Nucleus accumbens (tissue), 56 donors: ENCODE data around the gene PML.

Experiments used
- DNase-seq, 56 donors: peaks; one replicate each; lab custom pipeline; 2025; lab: John Stamatoyannopoulos, UW

The PML gene

DNA sequence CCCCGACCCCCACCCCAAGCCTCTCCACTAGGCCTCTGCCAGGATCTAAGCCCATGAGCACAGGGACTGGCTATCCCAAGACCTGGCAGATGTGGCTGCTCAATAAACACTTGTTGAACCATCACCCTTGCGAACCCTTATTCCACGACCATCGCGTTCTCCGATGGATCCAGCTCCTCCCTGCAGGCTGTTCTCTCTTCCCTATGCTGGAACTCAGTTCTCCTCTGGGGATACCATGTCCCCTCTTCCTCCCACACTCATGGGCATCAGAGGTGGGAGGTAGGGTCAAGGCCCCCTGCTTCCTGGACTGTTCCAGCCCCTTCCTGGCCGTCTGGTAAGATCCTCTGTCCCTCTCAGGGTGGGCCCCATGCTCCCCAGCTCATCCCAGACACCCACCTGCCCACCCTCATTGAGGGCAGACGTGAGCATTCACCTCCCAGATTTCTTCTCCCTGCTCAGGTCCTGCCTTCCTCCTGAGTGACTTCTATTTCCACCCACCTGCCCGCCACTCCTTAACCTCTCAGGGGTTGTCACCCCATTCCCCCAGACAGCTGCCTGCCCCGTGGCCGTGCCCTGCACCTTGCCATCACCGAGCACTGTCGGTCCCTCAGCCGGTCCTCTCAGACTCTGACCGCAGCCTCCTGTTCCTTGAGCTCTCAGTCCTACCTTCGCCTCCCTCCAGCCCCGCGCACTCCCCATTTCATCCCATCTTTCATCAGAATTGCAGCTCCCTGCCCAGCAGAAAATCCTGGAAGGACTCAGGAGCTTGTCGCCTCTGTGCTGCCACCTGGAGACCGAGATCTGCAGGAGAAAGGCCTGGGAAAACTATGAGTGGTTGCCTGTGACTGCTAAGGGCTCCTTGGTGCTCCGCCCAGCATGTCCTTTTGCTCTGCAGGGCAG, 42.0 kb downstream of the PML start:
- peak in 29 of 56 donors; percentile 1 to 59 (median 24) for DNase-seq

DNA sequence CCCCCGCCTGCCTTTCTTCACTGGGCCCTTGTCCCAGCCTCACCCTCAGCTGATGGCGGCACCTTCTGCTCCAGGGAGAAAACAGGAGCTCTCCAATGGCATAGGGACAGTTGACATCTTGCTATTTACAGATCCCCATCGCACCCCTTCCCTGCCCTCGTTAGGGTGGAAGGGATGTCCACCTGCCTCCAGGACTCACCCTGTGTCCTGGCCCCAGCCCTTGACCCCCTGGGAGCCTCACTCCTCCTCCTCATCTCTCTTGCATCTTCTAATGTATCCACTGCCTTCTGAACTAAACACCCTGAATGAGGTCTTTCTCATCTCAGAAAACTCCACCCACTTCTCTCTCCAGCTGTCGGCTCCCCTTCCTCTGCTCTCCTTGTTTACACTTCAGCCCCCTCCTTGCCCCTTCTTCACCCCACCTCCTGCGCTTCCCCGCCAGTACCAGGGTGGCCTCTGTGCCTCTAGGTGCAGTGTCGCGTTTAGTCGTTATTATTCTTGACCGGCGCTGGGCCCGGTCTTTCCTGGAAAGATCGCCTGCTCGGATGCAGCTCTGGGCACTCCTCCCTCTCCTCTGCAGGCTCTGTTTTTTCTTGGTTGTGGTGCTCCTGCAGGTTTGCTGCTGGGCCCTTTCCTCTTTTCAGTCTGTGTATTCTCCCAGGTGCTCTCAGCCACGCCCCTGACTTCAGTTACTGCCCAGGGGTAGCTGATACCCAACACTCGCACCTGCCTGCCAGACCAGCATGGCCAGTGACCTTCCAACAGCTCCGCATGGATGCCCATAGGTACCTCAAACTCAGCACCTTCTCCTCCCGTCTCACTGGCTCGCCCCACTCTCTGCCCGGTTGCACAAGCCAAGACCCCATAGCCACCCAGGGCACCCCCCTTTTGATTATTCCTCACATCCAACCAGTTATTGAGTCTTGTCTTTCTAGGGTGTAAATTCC, 42.9 kb downstream of the PML start:
- DNase-seq = no peak

DNA sequence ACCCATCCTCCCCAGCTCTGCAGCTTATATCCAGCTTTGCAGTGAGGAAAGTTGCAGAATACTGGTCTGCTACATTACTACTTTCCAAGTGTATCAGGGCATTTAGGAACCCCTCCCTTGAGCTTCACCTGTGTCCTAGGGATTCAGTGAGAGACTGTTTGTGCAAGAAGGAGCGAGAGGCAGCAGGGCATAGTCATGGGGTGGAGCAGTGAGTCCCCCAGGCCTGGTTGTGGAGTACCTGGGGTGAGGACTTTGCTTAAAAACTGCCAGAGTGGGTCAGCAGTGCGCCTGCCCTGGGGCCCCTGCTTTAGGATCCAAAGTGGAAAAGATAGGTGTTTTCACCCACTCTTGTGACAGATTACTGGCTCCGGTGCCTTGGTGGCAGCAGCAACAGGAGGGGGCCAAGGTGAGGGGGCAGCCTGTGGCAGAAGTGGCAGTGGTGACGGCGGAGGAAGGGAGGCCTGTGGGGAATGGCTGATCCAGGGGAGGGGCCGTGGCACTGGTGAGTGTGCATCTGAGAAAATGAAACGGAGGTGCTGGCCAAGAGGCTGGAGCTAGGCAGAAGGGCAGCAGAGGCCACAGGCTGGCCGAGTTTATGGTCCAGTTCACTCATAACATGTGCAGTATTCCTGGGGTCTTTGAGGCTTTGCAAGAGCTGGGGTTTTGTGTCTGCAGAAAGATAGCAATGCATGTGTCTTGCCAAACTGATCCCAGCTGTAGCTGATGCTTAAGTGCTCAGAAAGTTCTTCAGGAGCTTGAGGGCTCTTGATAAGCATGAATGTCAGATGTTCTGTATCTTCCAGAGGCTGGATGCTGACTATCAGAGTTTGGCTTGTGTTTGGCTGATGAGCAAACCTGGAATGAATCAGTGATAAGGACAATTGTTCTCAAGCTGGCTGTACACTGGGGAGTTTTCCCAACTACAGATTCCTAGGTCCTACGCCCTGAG, 44.5 kb downstream of the PML start:
- no peak for DNase-seq

DNA sequence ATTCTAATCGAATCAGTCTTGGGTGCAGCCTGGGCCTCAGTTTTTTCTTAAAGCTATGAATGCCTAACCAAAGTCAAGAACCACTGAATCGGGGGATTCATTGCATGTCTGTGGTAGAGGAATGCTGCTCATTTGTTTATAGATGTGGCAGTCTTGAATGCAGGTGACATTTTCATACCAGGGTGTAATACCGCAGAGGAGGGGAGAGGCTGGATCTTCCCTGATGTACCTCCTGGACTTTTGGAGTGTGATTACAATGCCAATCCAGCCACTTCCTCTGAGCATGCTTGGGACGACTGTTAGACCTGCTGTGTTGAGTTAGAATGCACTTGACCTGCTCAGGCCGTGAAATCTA, 45.1 kb downstream of the PML start:
- no peak for DNase-seq

DNA sequence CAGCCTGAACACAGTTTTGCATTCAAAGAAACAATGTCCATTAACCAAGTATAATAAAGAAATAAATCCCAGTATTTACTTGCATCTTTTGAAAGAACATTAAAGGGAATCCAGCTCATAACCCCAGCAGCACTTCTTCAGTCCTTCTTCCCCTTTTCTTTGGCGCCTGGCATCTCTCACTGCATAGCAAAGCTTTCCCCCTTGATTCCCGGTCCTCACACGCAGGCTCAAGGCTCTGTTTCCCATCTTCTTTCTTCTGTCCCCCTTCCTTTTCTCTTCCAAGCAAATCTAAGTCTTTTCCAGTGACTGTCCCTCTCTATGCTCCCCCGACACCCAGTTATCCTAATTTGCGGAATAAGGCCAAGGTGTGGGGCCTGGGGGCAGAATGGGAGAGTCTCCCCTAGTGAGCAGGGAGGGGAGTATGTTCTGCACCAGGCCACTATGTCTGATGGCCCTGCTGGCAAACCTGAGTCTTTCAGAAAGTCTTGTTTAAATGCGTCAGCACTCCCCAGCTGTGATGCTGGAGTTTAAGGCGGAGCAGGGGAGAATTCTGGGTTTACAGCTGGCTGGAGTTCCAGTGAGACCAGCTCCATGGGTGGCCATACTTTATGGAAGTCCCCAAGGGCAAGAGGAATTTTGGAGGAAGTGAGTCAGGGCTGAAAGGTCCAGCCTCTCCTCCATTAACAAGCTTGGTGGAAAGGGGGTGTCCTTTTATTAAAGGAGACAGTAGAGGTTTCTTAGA, 45.8 kb downstream of the PML start:
- no peak for DNase-seq

DNA sequence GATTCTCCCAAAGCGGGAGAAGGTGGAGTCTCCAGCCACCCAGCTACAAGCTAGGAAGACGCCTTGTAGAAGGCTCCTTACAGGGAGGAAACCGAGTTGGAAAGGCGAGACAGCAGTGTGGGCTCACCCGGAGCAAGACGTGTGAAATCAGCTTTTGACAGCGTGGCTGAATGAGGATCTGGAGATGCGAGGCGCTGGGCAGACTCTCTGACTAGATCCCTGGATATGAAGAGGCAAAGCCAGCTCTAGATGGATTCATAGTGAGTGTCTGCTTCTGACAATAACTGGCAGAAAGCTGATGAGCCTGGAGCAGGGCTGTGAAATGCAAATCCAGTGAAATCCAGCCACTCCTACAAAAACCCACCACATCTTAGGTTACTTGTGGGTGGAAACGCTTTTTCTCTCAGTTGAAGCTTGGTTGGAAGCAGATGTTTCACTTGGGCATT, 46.8 kb downstream of the PML start:
- no peak for DNase-seq

DNA sequence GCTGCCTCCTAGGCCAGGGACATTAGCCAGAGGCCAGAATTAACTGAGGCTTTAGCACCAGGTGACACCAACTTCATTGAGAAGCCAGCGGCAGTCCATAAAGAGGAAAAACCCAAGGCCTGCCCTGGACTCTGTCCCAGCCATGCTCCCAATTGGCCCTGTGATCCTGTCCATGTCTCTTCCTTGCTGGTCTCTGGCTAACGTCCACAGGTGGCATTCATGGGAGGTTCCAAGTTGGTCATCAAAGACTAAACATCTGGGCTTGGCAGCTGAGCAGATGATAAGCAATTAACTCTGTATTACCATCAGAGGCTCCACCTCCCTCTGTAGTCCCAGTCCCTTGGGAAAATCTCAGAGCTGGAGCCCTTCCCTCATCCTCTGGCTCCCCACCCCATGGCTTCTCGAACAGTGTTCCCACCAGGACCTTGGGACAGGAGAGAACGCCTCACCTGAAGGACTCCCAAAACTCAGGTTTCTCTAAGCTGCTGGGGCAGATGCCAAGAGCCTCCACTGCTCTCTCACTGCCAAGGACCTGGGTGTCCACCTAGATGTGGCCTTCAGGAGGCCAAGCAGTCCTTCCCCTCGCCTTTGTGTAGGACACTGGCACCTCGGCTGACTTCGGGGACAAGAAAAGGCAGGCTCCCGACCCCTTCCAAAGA, 47.4 kb downstream of the PML start:
- no peak for DNase-seq

DNA sequence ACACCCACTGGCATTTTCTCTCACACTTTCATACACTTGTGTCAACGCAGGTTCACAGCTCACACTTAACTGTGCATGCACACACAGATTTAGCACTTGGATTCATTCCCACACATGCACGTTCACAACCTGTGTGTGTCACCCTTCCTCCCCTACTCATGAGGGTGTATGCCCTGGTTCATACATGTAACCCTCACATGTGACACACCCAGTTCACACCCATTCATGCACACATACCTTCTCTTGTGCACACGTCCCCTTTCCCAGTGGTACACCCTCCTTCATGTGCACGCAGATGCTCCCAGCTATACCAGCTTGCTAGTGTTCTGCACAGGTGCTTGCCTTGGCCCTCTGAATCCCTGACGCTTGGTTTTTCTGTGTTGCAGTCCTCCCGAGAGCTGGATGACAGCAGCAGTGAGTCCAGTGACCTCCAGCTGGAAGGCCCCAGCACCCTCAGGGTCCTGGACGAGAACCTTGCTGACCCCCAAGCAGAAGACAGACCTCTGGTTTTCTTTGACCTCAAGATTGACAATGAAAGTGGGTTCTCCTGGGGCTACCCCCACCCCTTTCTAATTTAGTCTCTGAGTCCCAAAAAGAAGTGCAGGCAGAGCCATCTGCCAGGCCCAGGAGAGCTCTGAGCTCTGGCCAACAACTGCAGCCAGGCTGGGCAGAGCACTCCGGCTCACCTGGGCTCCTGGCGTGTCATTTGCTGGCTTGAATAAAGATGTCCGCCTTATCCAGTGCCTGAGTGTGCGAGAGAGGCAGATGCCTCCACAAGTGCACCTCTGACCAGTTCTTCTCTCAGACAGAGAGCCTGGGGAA, 48.3 kb downstream of the PML start:
- DNase-seq = no peak

DNA sequence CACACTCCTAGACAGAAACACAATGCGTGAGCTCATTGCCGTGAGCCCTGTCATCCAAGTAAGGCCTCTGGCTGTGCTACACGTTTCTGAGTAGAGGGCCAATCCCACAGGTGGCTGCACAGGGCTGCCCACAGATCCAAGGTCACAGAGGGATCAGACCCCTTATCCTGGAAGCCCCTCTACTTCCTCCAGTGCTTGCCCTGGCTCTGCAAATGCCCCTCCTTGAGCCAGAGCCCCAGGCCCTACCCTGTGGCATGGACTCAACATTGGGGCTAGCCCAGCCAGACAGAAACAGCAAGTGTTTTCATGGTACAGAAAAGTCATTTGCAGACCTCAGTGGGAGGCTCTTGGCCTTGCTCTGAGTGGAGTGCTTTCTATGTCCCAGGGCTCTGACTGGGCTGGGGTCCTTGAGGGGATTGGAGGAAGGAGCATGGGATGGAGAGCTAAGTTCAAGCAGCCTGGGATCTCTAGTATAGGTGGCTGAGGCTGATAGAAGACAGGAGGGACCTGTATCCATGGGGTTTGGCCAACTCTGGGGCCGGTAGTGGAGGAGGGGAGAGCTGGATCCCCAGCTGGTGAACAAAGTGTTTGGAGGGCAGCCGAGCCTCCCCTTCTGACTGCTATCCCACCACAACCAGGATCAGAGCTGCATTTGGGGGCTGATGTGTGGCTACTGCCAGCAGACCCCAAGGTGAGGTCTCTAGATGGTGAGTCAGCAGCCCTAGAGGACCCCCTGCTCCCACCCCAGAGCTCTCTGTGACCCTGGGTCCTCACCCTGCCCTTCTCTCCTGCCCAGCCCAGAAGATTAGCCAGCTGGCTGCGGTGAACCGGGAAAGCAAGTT, 49.1 kb downstream of the PML start:
- DNase-seq = no peak

DNA sequence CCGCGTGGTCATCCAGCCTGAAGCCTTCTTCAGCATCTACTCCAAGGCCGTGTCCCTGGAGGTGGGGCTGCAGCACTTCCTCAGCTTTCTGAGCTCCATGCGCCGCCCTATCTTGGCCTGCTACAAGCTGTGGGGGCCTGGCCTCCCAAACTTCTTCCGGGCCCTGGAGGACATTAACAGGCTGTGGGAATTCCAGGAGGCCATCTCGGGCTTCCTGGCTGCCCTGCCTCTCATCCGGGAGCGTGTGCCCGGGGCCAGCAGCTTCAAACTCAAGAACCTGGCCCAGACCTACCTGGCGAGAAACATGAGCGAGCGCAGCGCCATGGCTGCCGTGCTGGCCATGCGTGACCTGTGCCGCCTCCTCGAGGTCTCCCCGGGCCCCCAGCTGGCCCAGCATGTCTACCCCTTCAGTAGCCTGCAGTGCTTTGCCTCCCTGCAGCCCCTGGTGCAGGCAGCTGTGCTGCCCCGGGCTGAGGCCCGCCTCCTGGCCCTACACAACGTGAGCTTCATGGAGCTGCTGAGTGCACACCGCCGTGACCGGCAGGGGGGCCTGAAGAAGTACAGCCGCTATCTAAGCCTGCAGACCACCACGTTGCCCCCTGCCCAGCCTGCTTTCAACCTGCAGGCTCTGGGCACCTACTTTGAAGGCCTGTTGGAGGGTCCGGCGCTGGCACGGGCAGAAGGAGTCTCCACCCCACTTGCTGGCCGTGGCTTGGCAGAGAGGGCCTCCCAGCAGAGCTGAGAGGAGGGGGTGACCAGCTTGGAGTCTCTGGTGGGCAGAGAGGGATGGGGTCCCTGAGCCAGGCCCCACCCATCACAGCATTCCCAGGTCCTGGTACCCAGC, 50.0 kb downstream of the PML start:
- DNase-seq = no peak

DNA sequence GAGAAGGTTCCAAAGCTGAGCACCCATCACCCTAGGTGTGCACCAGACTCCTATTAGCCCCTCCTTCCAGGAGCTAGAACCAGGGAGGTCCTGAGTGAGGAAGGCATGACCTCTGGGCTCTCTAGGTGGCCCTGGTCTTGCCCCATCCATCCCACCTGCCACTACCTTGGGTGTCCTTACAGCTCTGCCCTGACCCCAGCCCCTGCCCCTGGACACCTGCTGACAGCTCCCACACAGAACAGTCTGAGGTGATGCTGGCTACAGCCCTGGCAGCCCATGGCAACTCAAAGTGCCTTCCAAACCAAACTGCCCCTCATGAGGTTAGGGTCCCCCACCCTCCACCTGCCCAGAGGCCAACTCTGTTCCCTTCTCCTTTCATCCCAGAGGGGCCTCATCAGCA, 50.7 kb downstream of the PML start:
- no peak for DNase-seq

DNA sequence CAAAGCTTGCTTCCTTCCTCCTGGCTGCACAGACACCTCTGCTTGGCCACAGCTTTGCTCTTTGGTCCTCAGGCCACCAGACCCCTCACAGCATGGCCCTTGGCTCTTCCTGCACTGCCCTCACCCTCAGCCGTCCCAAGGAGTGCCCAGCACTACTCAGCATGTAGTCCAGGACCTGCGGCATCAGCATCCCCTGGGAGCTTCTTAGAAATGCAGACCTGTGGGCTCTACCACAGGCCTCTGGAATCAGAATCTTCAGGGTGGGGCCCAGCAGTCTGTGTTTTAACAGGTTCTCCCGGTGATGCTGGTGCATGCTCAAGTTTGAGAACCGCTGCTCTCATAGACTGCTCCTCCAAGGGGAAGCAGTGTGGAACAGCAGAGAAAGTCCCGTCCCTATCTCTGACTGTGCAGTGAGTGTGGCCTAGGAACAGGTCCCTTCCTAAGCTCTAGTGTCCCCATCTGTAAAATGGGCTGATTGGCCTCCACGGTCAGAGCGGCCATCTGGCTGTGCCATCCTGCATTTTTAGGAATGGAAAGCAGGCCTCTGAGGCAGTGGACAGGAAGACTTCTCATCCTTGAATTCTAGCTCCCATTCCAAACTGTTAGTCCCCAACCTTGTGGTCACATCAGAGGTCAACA, 51.2 kb downstream of the PML start:
- no peak for DNase-seq

DNA sequence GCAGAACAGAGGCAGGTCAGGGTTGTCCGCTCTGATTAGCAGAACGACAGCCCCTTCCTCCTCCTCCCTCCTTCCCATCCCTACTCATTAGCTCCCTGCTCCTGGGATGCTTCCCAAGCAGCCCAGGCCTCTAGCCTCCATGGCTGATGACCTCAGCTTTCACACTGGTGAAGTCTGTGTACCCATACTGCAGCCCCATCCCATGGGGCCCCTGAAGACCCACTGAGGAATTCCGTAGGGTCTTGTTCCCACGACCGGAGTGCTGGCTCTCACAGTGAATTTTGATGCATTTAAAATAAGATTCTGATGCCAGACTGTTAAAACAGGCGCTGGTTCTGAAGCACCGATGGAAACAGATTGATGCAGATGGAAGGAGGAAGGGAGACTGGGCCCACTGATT, 51.8 kb downstream of the PML start:
- DNase-seq = no peak

DNA sequence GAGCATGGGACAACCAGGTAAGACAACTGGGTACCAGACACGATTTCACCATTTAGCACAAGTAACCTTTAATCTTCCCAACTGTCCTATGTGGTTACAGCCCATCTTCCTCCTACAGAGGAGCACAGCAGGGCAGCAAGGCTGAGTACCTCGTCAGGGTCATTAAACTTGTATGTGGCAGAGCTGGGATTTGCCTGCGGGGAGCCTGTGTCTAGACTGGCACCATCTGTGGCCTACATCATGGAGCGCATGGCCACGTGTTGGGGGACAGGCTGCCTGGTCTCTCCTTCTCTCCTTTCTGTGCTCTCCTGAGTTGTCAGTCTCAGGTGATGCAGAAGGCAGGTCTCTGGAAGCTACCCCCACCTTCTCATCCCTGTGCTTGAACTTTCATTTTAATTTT, 55.6 kb downstream of the PML start:
- DNase-seq = no peak

DNA sequence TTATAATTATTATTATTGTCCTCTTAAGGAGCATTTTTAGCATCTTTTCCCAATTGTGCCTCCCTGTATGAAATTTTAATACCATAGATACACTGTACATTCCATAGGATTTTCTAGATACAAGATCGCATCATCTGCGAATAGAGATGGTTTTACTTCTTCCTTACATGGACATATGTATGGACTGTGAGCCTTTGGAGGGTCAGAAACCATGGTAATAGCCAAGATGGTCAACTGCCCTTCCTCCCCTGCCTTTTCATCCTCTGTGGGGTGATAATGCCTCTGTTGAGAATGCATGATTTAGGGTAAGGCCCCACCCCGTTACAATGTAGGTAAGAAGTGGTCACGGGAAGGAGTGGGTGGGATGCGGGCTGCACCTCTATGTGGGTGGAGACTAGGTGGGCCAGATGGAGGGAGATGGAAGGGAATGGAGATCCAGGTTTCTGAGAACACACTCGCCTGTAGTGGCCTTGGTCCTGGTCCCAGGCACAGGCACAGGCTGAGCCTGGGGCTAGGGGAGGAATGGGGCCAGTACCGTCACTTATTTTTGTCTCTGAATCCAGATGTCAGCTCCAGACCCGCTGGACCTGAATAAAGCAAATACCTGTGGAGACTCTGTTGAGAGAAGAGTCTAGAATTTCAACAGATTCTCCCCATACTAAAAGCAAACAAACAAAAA, 56.2 kb downstream of the PML start:
- DNase-seq = no peak
